IMR-90 (cell line): ENCODE measurements around the gene KRTAP10-9. TPM values are rescaled to one million over a fixed set of nuclear protein-coding genes. Genes with fewer than 3 reads are reported as not detected.

Experiments
- ATAC-seq: fragments of 200-7000 bp; cut with Tn5 transposase; 2 replicates; pipeline ENCODE4 v1.9.1; 2020; ENCODE audit warnings: low read depth, mild to moderate bottlenecking, moderate library complexity
- BruUV-seq: library from RNA; stranded (reverse); fragments of 400-500 nt; replicated peaks from 2 replicates; lab custom pipeline; 2021; lab: Mats Ljungman, UMichigan
- CTCF ChIA-PET: fragments of 300-600 bp; formaldehyde crosslinking; extraction: SDS; loops from one replicate; lab custom pipeline; 2021; ENCODE audit warnings: antibody characterized with exemption; lab: Yijun Ruan, JAX
- POLR2A ChIA-PET: fragments of 300-600 bp; sonication (Branson Sonifier 250); formaldehyde crosslinking; loops from one replicate; lab custom pipeline; 2022; ENCODE audit warnings: antibody characterized with exemption; ENCODE audit not compliant: unreplicated experiment; lab: Charles Lee
- DNase-seq: peaks from one replicate; pipeline ENCODE4 v3.0.0; 2013
- H2AFZ ChIP-seq: replicated peaks from 2 replicates; pipeline ENCODE3; 2013; ENCODE audit warnings: low read length, mild to moderate bottlenecking; ENCODE audit not compliant: poor library complexity
- H2AK5ac ChIP-seq: 2 replicates; pipeline ENCODE4 v1.6.1; 2013; ENCODE audit warnings: low read depth, low read length, inconsistent platforms
- H2AK9ac ChIP-seq: replicated peaks from 2 replicates; pipeline ENCODE3; 2013; ENCODE audit warnings: mild to moderate bottlenecking, low read depth, low read length, moderate library complexity; ENCODE audit not compliant: poor library complexity
- H2BK120ac ChIP-seq: 2 replicates; pipeline ENCODE4 v1.6.1; 2013; ENCODE audit warnings: low read depth, low read length, inconsistent platforms
- H2BK15ac ChIP-seq: 3 replicates; pipeline ENCODE4 v1.6.1; 2013; ENCODE audit warnings: low read depth, low read length, inconsistent platforms
- H2BK20ac ChIP-seq: 2 replicates; pipeline ENCODE4 v1.6.1; 2013; ENCODE audit warnings: low read depth, mild to moderate bottlenecking, inconsistent platforms, low read length, moderate library complexity
- H2BK5ac ChIP-seq: 2 replicates; pipeline ENCODE4 v1.6.1; 2013; ENCODE audit warnings: mild to moderate bottlenecking, low read depth, low read length, inconsistent platforms; ENCODE audit not compliant: poor library complexity, severe bottlenecking
- H3K14ac ChIP-seq: replicated peaks from 2 replicates; pipeline ENCODE4 v1.6.1; 2013; ENCODE audit warnings: low read depth, low read length, inconsistent platforms
- H3K18ac ChIP-seq: 2 replicates; pipeline ENCODE4 v1.6.1; 2013; ENCODE audit warnings: low read depth, low read length, control low read depth
- H3K23ac ChIP-seq: 2 replicates; pipeline ENCODE4 v1.6.1; 2013; ENCODE audit warnings: low read depth, low read length, inconsistent platforms
- H3K27ac ChIP-seq: 2 replicates; pipeline ENCODE4 v1.5.1; 2013; ENCODE audit warnings: mild to moderate bottlenecking, control low read depth, low read length; ENCODE audit not compliant: insufficient read depth
- H3K27me3 ChIP-seq: 2 replicates; pipeline ENCODE4 v1.6.1; 2013; ENCODE audit warnings: low read length; ENCODE audit not compliant: control insufficient read depth, insufficient read depth
- H3K36me3 ChIP-seq: 2 replicates; pipeline ENCODE4 v1.6.1; 2013; ENCODE audit warnings: low read length, mixed read lengths; ENCODE audit not compliant: control insufficient read depth, insufficient read depth
- H3K4ac ChIP-seq: 2 replicates; pipeline ENCODE4 v1.6.1; 2013; ENCODE audit warnings: low read depth, low read length, inconsistent platforms
- H3K4me1 ChIP-seq: 2 replicates; pipeline ENCODE4 v1.6.1; 2013; ENCODE audit warnings: low read length, mixed read lengths; ENCODE audit not compliant: control insufficient read depth, insufficient read depth
- H3K4me2 ChIP-seq: 2 replicates; pipeline ENCODE4 v1.6.1; 2013; ENCODE audit warnings: low read depth, mild to moderate bottlenecking, control low read depth, low read length, moderate library complexity
- H3K4me3 ChIP-seq: 2 replicates; pipeline ENCODE4 v1.5.1; 2013; ENCODE audit warnings: low read depth, mild to moderate bottlenecking, control low read depth, low read length, moderate library complexity; ENCODE audit not compliant: insufficient read depth
- H3K56ac ChIP-seq: 2 replicates; pipeline ENCODE4 v1.6.1; 2013; ENCODE audit warnings: low read length, inconsistent platforms; ENCODE audit not compliant: insufficient read depth; ENCODE audit errors: extremely low read depth
- H3K79me1 ChIP-seq, 2 experiments: 2 replicates each; pipeline ENCODE4 v1.6.1; 2013; ENCODE audit warnings: low read length in 2 of 2, inconsistent platforms in 1 of 2, low read depth in 1 of 2
- H3K9ac ChIP-seq: 2 replicates; pipeline ENCODE4 v1.6.1; 2013; ENCODE audit warnings: low read depth, low read length, control low read depth
- H3K9me1 ChIP-seq: 2 replicates; pipeline ENCODE4 v1.6.1; 2013; ENCODE audit warnings: low read length, inconsistent platforms; ENCODE audit not compliant: insufficient read depth
- H3K9me3 ChIP-seq: 2 replicates; pipeline ENCODE4 v1.6.1; 2013; ENCODE audit warnings: low read length; ENCODE audit not compliant: control insufficient read depth, insufficient read depth
- H4K20me1 ChIP-seq: 2 replicates; pipeline ENCODE4 v1.6.1; 2013; ENCODE audit warnings: low read length, inconsistent platforms; ENCODE audit not compliant: insufficient read depth
- H4K5ac ChIP-seq: 2 replicates; pipeline ENCODE4 v1.6.1; 2013; ENCODE audit warnings: mild to moderate bottlenecking, low read depth, low read length, control low read depth
- H4K8ac ChIP-seq, 2 experiments: 2 replicates each; pipeline ENCODE4 v1.6.1; 2013; ENCODE audit warnings: low read depth in 2 of 2, low read length in 2 of 2, control low read depth in 1 of 2, inconsistent platforms in 1 of 2
- H4K91ac ChIP-seq: 2 replicates; pipeline ENCODE4 v1.6.1; 2013; ENCODE audit warnings: low read depth, low read length, inconsistent platforms; ENCODE audit not compliant: insufficient read depth
- ELK1 ChIP-seq: fragments of 150-350 bp; IDR thresholded peaks from 2 replicates; pipeline ENCODE4 v1.6.1; 2016; ENCODE audit warnings: low read depth, mild to moderate bottlenecking, low read length, moderate library complexity, borderline replicate concordance
- WGBS, 2 experiments: methylation state at CpG; one replicate each; pipeline versions ENCODE4 v1.1.5 to v1.1.7; 2013; ENCODE audit warnings: missing lambda C conversion rate in 2 of 2; ENCODE audit not compliant: insufficient read length in 1 of 2; ENCODE audit errors: extremely low coverage in 2 of 2; 5-methylcytosine and 5-hydroxymethylcytosine counted together
- dilution Hi-C: fragments of 300-500 bp; cut with HindIII; formaldehyde crosslinking; loops from one replicate; pipeline ENCODE4 v1.14.3; 2018; ENCODE audit warnings: low sequenced_read_pairs; ENCODE audit not compliant: unreplicated experiment
- in situ Hi-C: fragments of 300-500 bp; cut with MboI; formaldehyde crosslinking; loops from 3 replicates; pipeline ENCODE4 v1.14.3; 2019; ENCODE audit warnings: low sequenced_read_pairs, inconsistent platforms, mixed read lengths
- intact Hi-C: fragments of 100-400 bp; cut with micrococcal nuclease; formaldehyde crosslinking; loops from 2 replicates; pipeline ENCODE4 v1.10.0; 2022
- polyA plus RNA-seq, 3 experiments: library from polyadenylated mRNA; depleted of rRNA; stranded (reverse); fragments of >200 nt; gene quantifications; 2 replicates each; pipeline ENCODE4 v1.2.3, GENCODE V29; 2012; ENCODE audit warnings: low replicate concordance in 1 of 3
- total RNA-seq: library from RNA; depleted of rRNA; stranded (reverse); fragments of >200 nt; gene quantifications from 2 replicates; pipeline ENCODE4 v1.2.3, GENCODE V29; 2012

The KRTAP10-9 gene
- total and polyA plus RNA-seq, 2 of the 4 experiments (the other 2 are of a cell fraction): not detected

GRCh38 chr21:44628707-44629391, 2.0 kb downstream of the KRTAP10-9 start:
- H4K8ac ChIP-seq: no peak overlapping the region
- H3K27me3 ChIP-seq: peaks cover 2% of the 10 kb centered on the region; the same call in 1 of the 2 replicates
- no peak overlapping the region for H3K14ac ChIP-seq
- no peak overlapping the region for H3K18ac ChIP-seq
- no peak overlapping the region for H2AFZ ChIP-seq
- no peak overlapping the region for H2BK120ac ChIP-seq
- H2BK15ac ChIP-seq: no peak overlapping the region
- CTCF ChIA-PET: no interaction called here
- no peak overlapping the region for H3K4ac ChIP-seq
- POLR2A ChIA-PET: no interaction called here
- H3K23ac ChIP-seq: no peak overlapping the region
- H3K4me3 ChIP-seq: no peak overlapping the region
- no peaks in the 10 kb centered on the region for H4K20me1 ChIP-seq
- 0 out of 2 replicates have a peak, but pooled peaks cover 2% of the 10 kb centered on the region for H3K9me3 ChIP-seq
- H2AK5ac ChIP-seq: no peak overlapping the region
- no peaks in the 10 kb centered on the region for H3K79me1 ChIP-seq
- no peaks in the 10 kb centered on the region for H3K36me3 ChIP-seq
- no peaks in the 10 kb centered on the region for H3K4me1 ChIP-seq
- intact Hi-C loops: no loop called here
- no peak overlapping the region for H2BK5ac ChIP-seq
- no peak overlapping the region for H3K27ac ChIP-seq
- no peak overlapping the region for H2AK9ac ChIP-seq
- no TSS peak for BruUV-seq
- WGBS, 2 experiments: 51% methylated on average over 5 of the region's 18 CpGs; no CpG with 5 or more reads in 1 of the 2 experiments
- H3K4me2 ChIP-seq: no peak overlapping the region
- no peak overlapping the region for H4K91ac ChIP-seq
- DNase-seq (no peak), ATAC-seq (no peak)
- no peak overlapping the region for H2BK20ac ChIP-seq
- in situ Hi-C loops: no loop called here
- H3K56ac ChIP-seq: no peak overlapping the region
- dilution Hi-C loops: no loop called here
- H3K9me1 ChIP-seq: no peaks in the 10 kb centered on the region
- no peak overlapping the region for H3K9ac ChIP-seq
- TF ChIP-seq ELK1: no peak
- H4K5ac ChIP-seq: no peak overlapping the region
